AG09319 (cell line): ENCODE measurements around the gene PCNT.
A peak's percentile ranks its signal among the peaks of the same experiment; 100 is the strongest.

Experiments
- DNase-seq: peaks from one replicate; pipeline ENCODE4 v3.0.0-alpha.2; 2010; ENCODE audit warnings: low read depth; ENCODE audit errors: extremely low read depth
- CTCF ChIP-seq: IDR thresholded peaks from 2 replicates; pipeline ENCODE4 v1.5.1; 2011; ENCODE audit warnings: low read depth, mild to moderate bottlenecking, inconsistent platforms, low read length, moderate library complexity

PCNT gene

GRCh38 chr21:46319186-46319585 is 4.8 kb upstream of the PCNT start:
- no peak for TF ChIP-seq CTCF
- no peak for DNase-seq

- no peak for DNase-seq
- no peak for TF ChIP-seq CTCF
Observed at GRCh38 chr21:46320331-46320801, 3.6 kb upstream of the PCNT start.

GRCh38 chr21:46322351-46323226 is 1.4 kb upstream of the PCNT start:
- no peak for DNase-seq
- no peak for TF ChIP-seq CTCF

GRCh38 chr21:46323227-46323709 is 688 bp upstream of the PCNT start:
- TF ChIP-seq CTCF = no peak
- no peak for DNase-seq

- peak; percentile 54 for DNase-seq
- TF ChIP-seq CTCF = peak; percentile 2
Observed at GRCh38 chr21:46324390-46325072, 575 bp downstream of the PCNT start.

GRCh38 chr21:46325073-46325912 is 1.3 kb downstream of the PCNT start:
- TF ChIP-seq CTCF = peak; percentile 37
- DNase-seq = no peak
